ENCODE measurements around the gene CLDN15.

DNA sequence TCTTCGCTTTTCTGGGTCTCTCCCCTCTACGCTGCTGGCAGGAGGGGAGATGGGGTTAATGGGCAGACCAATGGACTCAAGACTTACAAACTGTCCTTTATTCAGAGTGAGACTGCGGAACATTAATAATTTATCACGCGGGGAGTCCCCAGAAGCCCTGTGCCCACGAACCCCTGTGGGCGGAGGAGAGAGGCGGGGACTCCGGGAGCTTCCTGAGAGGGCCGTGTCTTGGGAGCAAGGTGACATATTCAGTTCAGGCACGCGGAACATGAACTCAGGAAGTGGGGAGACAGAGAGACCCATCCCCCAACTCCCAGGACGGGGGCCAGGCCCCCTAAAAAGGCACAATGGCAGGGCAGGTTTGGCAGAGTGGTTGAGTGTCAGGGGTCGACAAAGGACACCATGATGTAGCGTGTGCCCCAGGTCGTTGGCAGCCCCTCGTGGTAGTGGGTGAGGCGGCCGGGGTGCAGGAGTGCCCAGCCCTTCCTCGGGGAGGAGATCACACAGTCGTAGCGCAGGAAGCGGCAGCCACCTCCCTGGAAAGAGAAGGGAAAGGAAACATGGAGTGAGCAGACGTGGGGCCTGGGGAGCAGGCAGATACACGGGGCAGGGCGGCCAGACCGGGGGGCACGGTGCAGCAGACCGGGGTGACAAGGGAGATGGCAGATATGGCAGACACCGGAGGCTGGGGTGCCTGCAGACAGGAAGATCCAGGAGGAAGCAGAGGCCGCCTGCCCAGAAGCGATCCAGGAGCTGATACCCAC lies 31.5 kb downstream of the CLDN15 start:
- TF ChIP-seq, protein P1, sequence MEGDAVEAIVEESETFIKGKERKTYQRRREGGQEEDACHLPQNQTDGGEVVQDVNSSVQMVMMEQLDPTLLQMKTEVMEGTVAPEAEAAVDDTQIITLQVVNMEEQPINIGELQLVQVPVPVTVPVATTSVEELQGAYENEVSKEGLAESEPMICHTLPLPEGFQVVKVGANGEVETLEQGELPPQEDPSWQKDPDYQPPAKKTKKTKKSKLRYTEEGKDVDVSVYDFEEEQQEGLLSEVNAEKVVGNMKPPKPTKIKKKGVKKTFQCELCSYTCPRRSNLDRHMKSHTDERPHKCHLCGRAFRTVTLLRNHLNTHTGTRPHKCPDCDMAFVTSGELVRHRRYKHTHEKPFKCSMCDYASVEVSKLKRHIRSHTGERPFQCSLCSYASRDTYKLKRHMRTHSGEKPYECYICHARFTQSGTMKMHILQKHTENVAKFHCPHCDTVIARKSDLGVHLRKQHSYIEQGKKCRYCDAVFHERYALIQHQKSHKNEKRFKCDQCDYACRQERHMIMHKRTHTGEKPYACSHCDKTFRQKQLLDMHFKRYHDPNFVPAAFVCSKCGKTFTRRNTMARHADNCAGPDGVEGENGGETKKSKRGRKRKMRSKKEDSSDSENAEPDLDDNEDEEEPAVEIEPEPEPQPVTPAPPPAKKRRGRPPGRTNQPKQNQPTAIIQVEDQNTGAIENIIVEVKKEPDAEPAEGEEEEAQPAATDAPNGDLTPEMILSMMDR (IDR thresholded peaks at IDR 0.05), result no peak
- TF ChIP-seq POLR2A (IDR thresholded peaks at IDR 0.05) (no peak), POLR2AphosphoS5 (IDR thresholded peaks at IDR 0.05; ENCODE audit: insufficient read depth in 1 of 2, low read depth in 1 of 2) (no peak)

Measured in vagina (tissue), 2 donors.